Prostate gland (tissue), 2 donors: Measurements from ENCODE around the gene ANKS6.

Experiments used
- CTCF ChIP-seq, 4 experiments: fragments of 200-600 bp in 2 of 4; fragments of 450-650 bp in 2 of 4; sonication (generic) in 2 of 4; IDR thresholded peaks; 1 replicate in 3 of 4; 2 replicates in 1 of 4; pipeline ENCODE4 v1.5.1; 2016 to 2019; ENCODE audit warnings: antibody characterized with exemption in 4 of 4, mild to moderate bottlenecking in 2 of 4, moderate library complexity in 2 of 4
- POLR2A ChIP-seq: fragments of 450-650 bp; IDR thresholded peaks from one replicate; pipeline ENCODE4 v1.6.1; 2016; ENCODE audit warnings: antibody characterized with exemption, mild to moderate bottlenecking
- POLR2AphosphoS5 ChIP-seq: sonication (generic); formaldehyde crosslinking; IDR thresholded peaks from one replicate; pipeline ENCODE4 v1.6.1; 2017; ENCODE audit warnings: antibody characterized with exemption

GRCh38 chr9:98692392-98692791, 104.0 kb downstream of the ANKS6 start:
- TF ChIP-seq CTCF (IDR thresholded peaks at IDR 0.05) (no peak), POLR2A (no peak), POLR2AphosphoS5 (no peak)
